Gastroesophageal sphincter (tissue), 3 donors: ENCODE measurements around the gene C10orf105.

Experiments
- EP300 ChIP-seq: sonication (generic); formaldehyde crosslinking; IDR thresholded peaks from one replicate; pipeline ENCODE4 v1.6.1; 2017; ENCODE audit warnings: antibody characterized with exemption, mild to moderate bottlenecking
- POLR2A ChIP-seq, 2 donors: fragments of 450-650 bp; IDR thresholded peaks; one replicate each; pipeline ENCODE4 v1.6.1; 2017; ENCODE audit warnings: antibody characterized with exemption in 2 of 2, mild to moderate bottlenecking in 2 of 2, moderate library complexity in 1 of 2
- POLR2AphosphoS5 ChIP-seq: sonication (generic); formaldehyde crosslinking; IDR thresholded peaks from one replicate; pipeline ENCODE4 v1.6.1; 2017; ENCODE audit warnings: antibody characterized with exemption
- TF ChIP-seq, protein P1 (sequence below), 4 experiments: fragments of 200-600 bp in 2 of 4; fragments of 450-650 bp in 2 of 4; sonication (generic) in 1 of 4; IDR thresholded peaks; one replicate each; pipeline ENCODE4 v1.5.1; 2017 to 2019; ENCODE audit warnings: antibody characterized with exemption in 4 of 4, mild to moderate bottlenecking in 2 of 4, moderate library complexity in 2 of 4

GRCh38 chr10:71688256-71688655 lies 31.3 kb downstream of the C10orf105 start:
- no peak for TF ChIP-seq POLR2AphosphoS5
- TF ChIP-seq, protein P1, sequence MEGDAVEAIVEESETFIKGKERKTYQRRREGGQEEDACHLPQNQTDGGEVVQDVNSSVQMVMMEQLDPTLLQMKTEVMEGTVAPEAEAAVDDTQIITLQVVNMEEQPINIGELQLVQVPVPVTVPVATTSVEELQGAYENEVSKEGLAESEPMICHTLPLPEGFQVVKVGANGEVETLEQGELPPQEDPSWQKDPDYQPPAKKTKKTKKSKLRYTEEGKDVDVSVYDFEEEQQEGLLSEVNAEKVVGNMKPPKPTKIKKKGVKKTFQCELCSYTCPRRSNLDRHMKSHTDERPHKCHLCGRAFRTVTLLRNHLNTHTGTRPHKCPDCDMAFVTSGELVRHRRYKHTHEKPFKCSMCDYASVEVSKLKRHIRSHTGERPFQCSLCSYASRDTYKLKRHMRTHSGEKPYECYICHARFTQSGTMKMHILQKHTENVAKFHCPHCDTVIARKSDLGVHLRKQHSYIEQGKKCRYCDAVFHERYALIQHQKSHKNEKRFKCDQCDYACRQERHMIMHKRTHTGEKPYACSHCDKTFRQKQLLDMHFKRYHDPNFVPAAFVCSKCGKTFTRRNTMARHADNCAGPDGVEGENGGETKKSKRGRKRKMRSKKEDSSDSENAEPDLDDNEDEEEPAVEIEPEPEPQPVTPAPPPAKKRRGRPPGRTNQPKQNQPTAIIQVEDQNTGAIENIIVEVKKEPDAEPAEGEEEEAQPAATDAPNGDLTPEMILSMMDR (IDR thresholded peaks at IDR 0.05) = no peak
- no peak for TF ChIP-seq EP300
- no peak for TF ChIP-seq POLR2A (IDR thresholded peaks at IDR 0.05)
